Eye (tissue), 1 donor: ENCODE results near the gene ELL.
"Not testable (repeated sequence)": the region's sequence is repeated elsewhere in the genome, so short reads cannot be mapped to it uniquely, and the experiment has no call there.

Source experiments
- DNase-seq: peaks from one replicate; pipeline ENCODE4 v3.0.0-alpha.2; 2015

ELL gene

GRCh38 chr19:18521692-18522123 is at the start of gene ELL:
TSS of gene ELL (minus strand) at chr19:18522070. CDS start at chr19:18522055, 15 bp downstream.
- DNase-seq: no peak

GRCh38 chr19:18568367-18568766 is 46.5 kb upstream of the ELL start:
- no peak for DNase-seq

- no peak for DNase-seq
These were observed 45.1 kb upstream of the ELL start for GRCh38 chr19:18566953-18567352.

GRCh38 chr19:18562086-18562485 is 40.2 kb upstream of the ELL start:
- DNase-seq: no peak

- DNase-seq: no peak
These were observed 37.8 kb upstream of the ELL start for GRCh38 chr19:18559685-18560084.

- DNase-seq: no peak
These were observed 36.7 kb upstream of the ELL start for GRCh38 chr19:18558604-18559003.

- DNase-seq: no peak
These were observed 36.3 kb upstream of the ELL start for GRCh38 chr19:18558202-18558555.

GRCh38 chr19:18557411-18558201 is 35.7 kb upstream of the ELL start, which contains the start of gene KXD1:
TSS of gene KXD1 (plus strand) at chr19:18557870. CDS start at chr19:18562057, 4,187 bp downstream.
- DNase-seq: peak; percentile 98

GRCh38 chr19:18551631-18552030 is 29.8 kb upstream of the ELL start:
- no peak for DNase-seq

GRCh38 chr19:18543814-18544475 is 22.1 kb upstream of the ELL start:
- DNase-seq: peak; percentile 45

GRCh38 chr19:18542941-18543813 is 21.3 kb upstream of the ELL start, which contains the start of gene FKBP8:
TSS of gene FKBP8 (minus strand) at chr19:18543573. CDS start at chr19:18541970, 1,603 bp downstream.
- peak; percentile 96 for DNase-seq

GRCh38 chr19:18541992-18542940 is 20.4 kb upstream of the ELL start:
- DNase-seq: peak; percentile 35

- no peak for DNase-seq
These were observed 19.6 kb upstream of the ELL start for GRCh38 chr19:18541258-18541991.

GRCh38 chr19:18540200-18540599 is 18.3 kb upstream of the ELL start:
- DNase-seq: not testable (repeated sequence)

- DNase-seq: no peak
These were observed 17.5 kb upstream of the ELL start for GRCh38 chr19:18539372-18539771.

- DNase-seq: no peak
These were observed 16.2 kb upstream of the ELL start for GRCh38 chr19:18538115-18538514.

GRCh38 chr19:18537431-18537830 is 15.6 kb upstream of the ELL start:
- no peak for DNase-seq

GRCh38 chr19:18536475-18536874 is 14.6 kb upstream of the ELL start:
- no peak for DNase-seq

GRCh38 chr19:18533058-18533457 is 11.2 kb upstream of the ELL start:
- no peak for DNase-seq

- no peak for DNase-seq
These were observed 10.5 kb upstream of the ELL start for GRCh38 chr19:18532168-18532890.

- no peak for DNase-seq
These were observed 9.6 kb upstream of the ELL start for GRCh38 chr19:18531485-18531884.
